ENCODE measurements around the gene GNL1. TPM values are rescaled to one million over a fixed set of nuclear protein-coding genes. Genes with fewer than 3 reads are reported as not detected.
A peak's percentile ranks its signal among the peaks of the same experiment; 100 is the strongest.

The GNL1 gene
- total and polyA plus RNA-seq, 9 of the 15 experiments (the other 6 are each of a cell fraction or from before 2014, with no cell fraction given) = 0.73 to 112 (median 58.0) TPM

GRCh38 chr6:30508890-30509736 lies 47.2 kb downstream of the GNL1 start (continued):
- TF ChIP-seq PTRF (tag; IDR thresholded peaks at IDR 0.05) (no peak), ZNF146 (CRISPR knock-in tag; IDR thresholded peaks at IDR 0.05; ENCODE audit: unreplicated experiment) (no peak), ZC3H8 (IDR thresholded peaks at IDR 0.05) (no peak), MXI1 (IDR thresholded peaks at IDR 0.05; ENCODE audit: low read depth, low read length) (no peak), RHOXF2B (CRISPR knock-in tag; conservative IDR thresholded peaks at IDR 0.05) (no peak), GTF2E2 (tag; IDR thresholded peaks at IDR 0.05) (0 out of 2 replicates have a peak, but pooled peaks have one; percentile 8), E2F3 (CRISPR knock-in tag; IDR thresholded peaks at IDR 0.05) (no peak), MTA2 (IDR thresholded peaks at IDR 0.05; ENCODE audit: low read depth) (no peak), ID3 (CRISPR knock-in tag; IDR thresholded peaks at IDR 0.05) (no peak), ID3 (tag; IDR thresholded peaks at IDR 0.05) (0 out of 2 replicates have a peak, but pooled peaks have one; percentile 29), DNMT1 (IDR thresholded peaks at IDR 0.05) (no peak), SMARCA4 (IDR thresholded peaks at IDR 0.05) (peak; percentile 51; the same call in 1 of the 2 replicates), GTF3C2 (IDR thresholded peaks at IDR 0.05; ENCODE audit: borderline replicate concordance, extremely low read depth, insufficient read length) (no peak), NR3C1 (CRISPR knock-in tag; IDR thresholded peaks at IDR 0.05) (no peak), ZNF507 (tag; conservative IDR thresholded peaks at IDR 0.05) (no peak), THRB (CRISPR knock-in tag; conservative IDR thresholded peaks at IDR 0.05) (0 out of 2 replicates have a peak, but pooled peaks have one; percentile 26), SMAD4 (CRISPR knock-in tag; conservative IDR thresholded peaks at IDR 0.05) (peak; percentile 27; the same call in 1 of the 2 replicates), NR2C2 (CRISPR knock-in tag; IDR thresholded peaks at IDR 0.05) (no peak), NR2C2 (tag; IDR thresholded peaks at IDR 0.05) (peak; percentile 59; the same call in 1 of the 2 replicates), ZNF449 (CRISPR knock-in tag; IDR thresholded peaks at IDR 0.05) (0 out of 2 replicates have a peak, but pooled peaks have one; percentile 63), CXXC5 (CRISPR knock-in tag; IDR thresholded peaks at IDR 0.05) (0 out of 2 replicates have a peak, but pooled peaks have one; percentile 22), ZNF253 (CRISPR knock-in tag; conservative IDR thresholded peaks at IDR 0.05) (no peak), FOXP1 (CRISPR knock-in tag; IDR thresholded peaks at IDR 0.05) (no peak), POLR3A (IDR thresholded peaks at IDR 0.05; ENCODE audit: borderline replicate concordance, extremely low read depth, insufficient read depth, insufficient read length) (no peak)

All from K562 (cell line).